IMR-90 (cell line): ENCODE data around the gene ANKRD45.

Source experiments
- CEBPB ChIP-seq: IDR thresholded peaks from 2 replicates; pipeline ENCODE4 v1.6.1; 2012; ENCODE audit warnings: low read depth, low read length, improper control_type of control experiment
- CHD1 ChIP-seq: IDR thresholded peaks from 2 replicates; pipeline ENCODE4 v1.6.1; 2012; ENCODE audit warnings: low read depth, low read length, improper control_type of control experiment
- CTCF ChIP-seq: conservative IDR thresholded peaks from 2 replicates; pipeline ENCODE4 v1.5.1; 2012; ENCODE audit warnings: mild to moderate bottlenecking, low read depth, low read length, improper control_type of control experiment
- FOS ChIP-seq: fragments of 150-350 bp; IDR thresholded peaks from 2 replicates; pipeline ENCODE4 v1.6.1; 2016; ENCODE audit warnings: low read depth, low read length
- MAFK ChIP-seq: IDR thresholded peaks from 2 replicates; pipeline ENCODE4 v1.6.1; 2012; ENCODE audit warnings: low read depth, low read length, improper control_type of control experiment
- MXI1 ChIP-seq: IDR thresholded peaks from 2 replicates; pipeline ENCODE4 v1.6.1; 2012; ENCODE audit warnings: low read depth, mild to moderate bottlenecking, low read length, moderate library complexity, borderline replicate concordance
- POLR2A ChIP-seq: IDR thresholded peaks from 2 replicates; pipeline ENCODE4 v1.6.1; 2012; ENCODE audit warnings: mild to moderate bottlenecking, low read depth, low read length
- RCOR1 ChIP-seq: IDR thresholded peaks from 2 replicates; pipeline ENCODE4 v1.6.1; 2012; ENCODE audit warnings: mild to moderate bottlenecking, low read length, improper control_type of control experiment; ENCODE audit not compliant: insufficient replicate concordance
- RFX5 ChIP-seq: IDR thresholded peaks from 2 replicates; pipeline ENCODE4 v1.8.0; 2012; ENCODE audit warnings: low read depth, mild to moderate bottlenecking, low read length, moderate library complexity
- TF ChIP-seq, protein P1 (sequence below): fragments of 150-350 bp; IDR thresholded peaks from 2 replicates; pipeline ENCODE4 v1.6.1; 2017; ENCODE audit warnings: mild to moderate bottlenecking, antibody characterized with exemption, low read length, low read depth

- TF ChIP-seq RFX5 (no peak), POLR2A (no peak), CTCF (no peak), CEBPB (no peak), MXI1 (no peak), CHD1 (no peak), FOS (no peak), RCOR1 (no peak), MAFK (no peak)
- TF ChIP-seq, protein P1, sequence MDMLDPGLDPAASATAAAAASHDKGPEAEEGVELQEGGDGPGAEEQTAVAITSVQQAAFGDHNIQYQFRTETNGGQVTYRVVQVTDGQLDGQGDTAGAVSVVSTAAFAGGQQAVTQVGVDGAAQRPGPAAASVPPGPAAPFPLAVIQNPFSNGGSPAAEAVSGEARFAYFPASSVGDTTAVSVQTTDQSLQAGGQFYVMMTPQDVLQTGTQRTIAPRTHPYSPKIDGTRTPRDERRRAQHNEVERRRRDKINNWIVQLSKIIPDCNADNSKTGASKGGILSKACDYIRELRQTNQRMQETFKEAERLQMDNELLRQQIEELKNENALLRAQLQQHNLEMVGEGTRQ = no peak
Measured at GRCh38 chr1:173688300-173688699, 18.6 kb upstream of the ANKRD45 start.
